ENCODE data around the gene C1orf21.

C1orf21 gene

GRCh38 chr1:184527402-184527801 lies 140.6 kb downstream of the C1orf21 start:
- FAIRE-seq: no peak
- DNase-seq (ENCODE audit: insufficient read length, low spot score): no peak

DNA sequence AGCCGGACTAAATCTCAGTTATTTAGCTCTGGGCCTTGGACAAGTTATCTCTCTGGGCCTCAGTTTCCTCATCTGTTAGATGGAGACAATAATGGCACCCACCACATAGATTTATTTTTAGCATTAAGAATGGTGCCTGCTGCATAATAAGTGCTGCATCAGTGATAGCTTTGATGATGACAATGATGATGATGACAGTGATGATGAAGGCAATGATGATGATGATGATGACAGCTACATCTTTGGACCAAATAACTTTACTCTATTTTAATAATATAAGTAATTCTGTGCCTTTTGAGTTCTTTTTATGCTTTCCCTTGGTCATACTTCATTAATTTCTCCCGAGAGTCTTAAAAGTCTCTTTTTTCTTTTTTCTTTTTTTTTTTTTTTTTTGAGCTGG lies 143.4 kb downstream of the C1orf21 start:
- DNase-seq (ENCODE audit: insufficient read length, low spot score) (no peak), FAIRE-seq (no peak)
- TF ChIP-seq PAX5 (IDR thresholded peaks at IDR 0.05; ENCODE audit: insufficient read depth, low read length, severe bottlenecking) (no peak), SPI1 (IDR thresholded peaks at IDR 0.05; ENCODE audit: low read depth, low read length) (no peak), TAF1 (IDR thresholded peaks at IDR 0.05; ENCODE audit: low read depth, low read length) (no peak), POLR2AphosphoS5 (IDR thresholded peaks at IDR 0.05; ENCODE audit: low read depth, low read length) (no peak), POU2F2 (IDR thresholded peaks at IDR 0.05; ENCODE audit: low read depth, low read length) (no peak), POLR2A (IDR thresholded peaks at IDR 0.05; ENCODE audit: low read depth, low read length) (no peak)

More at GRCh38 chr1:184527402-184527801, 140.6 kb downstream of the C1orf21 start:
- TF ChIP-seq SPI1 (IDR thresholded peaks at IDR 0.05; ENCODE audit: low read depth, low read length) (no peak), POLR2A (IDR thresholded peaks at IDR 0.05; ENCODE audit: low read depth, low read length) (no peak), POU2F2 (IDR thresholded peaks at IDR 0.05; ENCODE audit: low read depth, low read length) (no peak), TAF1 (IDR thresholded peaks at IDR 0.05; ENCODE audit: low read depth, low read length) (no peak), POLR2AphosphoS5 (IDR thresholded peaks at IDR 0.05; ENCODE audit: low read depth, low read length) (no peak), PAX5 (IDR thresholded peaks at IDR 0.05; ENCODE audit: insufficient read depth, low read length, severe bottlenecking) (no peak)

DNA sequence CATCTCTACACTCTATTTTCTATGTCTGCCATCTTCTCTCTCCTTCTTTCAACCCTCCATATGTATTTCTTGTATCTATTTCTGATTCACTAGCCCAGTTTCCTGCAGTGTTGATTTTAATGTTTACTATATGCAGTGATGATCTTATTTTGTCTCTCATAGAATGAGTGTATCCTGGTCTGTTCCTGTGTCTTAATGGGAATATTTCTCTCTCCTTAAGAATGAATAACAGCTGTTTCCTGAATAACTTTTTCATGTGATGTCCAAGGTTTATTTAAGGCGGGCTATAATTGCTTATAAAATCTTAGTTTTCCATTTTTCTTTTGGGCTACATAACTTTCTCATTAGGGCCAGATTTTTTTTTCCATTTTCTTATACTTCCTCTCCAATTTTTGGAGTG lies 144.5 kb downstream of the C1orf21 start:
- DNase-seq (ENCODE audit: insufficient read length, low spot score) (no peak), FAIRE-seq (no peak)
- TF ChIP-seq POU2F2 (IDR thresholded peaks at IDR 0.05; ENCODE audit: low read depth, low read length): no peak
- no peak for TF ChIP-seq TAF1 (IDR thresholded peaks at IDR 0.05; ENCODE audit: low read depth, low read length)
- TF ChIP-seq SPI1 (IDR thresholded peaks at IDR 0.05; ENCODE audit: low read depth, low read length): no peak
- TF ChIP-seq POLR2A (IDR thresholded peaks at IDR 0.05; ENCODE audit: low read depth, low read length): no peak
- TF ChIP-seq POLR2AphosphoS5 (IDR thresholded peaks at IDR 0.05; ENCODE audit: low read depth, low read length): no peak
- TF ChIP-seq PAX5 (IDR thresholded peaks at IDR 0.05; ENCODE audit: insufficient read depth, low read length, severe bottlenecking): no peak

DNA sequence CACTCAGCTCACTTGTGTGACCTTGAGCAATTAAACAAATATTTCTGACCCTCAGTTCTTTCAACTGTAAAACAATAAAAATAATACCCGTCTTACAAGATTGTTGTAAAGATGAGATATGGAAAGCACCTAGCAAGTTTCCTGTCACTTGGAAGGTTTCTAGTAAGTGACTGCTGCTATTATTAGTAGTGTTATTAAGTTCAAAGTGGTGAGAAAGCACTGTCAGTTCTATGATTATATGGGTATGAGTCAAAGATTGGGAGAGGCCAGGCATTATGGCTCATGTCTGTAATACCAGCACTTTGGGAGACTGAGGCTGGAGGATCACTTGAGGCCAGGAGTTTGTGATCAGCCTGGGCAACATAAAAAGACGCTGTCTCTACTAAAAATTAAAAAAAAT lies 145.4 kb downstream of the C1orf21 start:
- TF ChIP-seq POLR2A (IDR thresholded peaks at IDR 0.05; ENCODE audit: low read depth, low read length): no peak
- TF ChIP-seq SPI1 (IDR thresholded peaks at IDR 0.05; ENCODE audit: low read depth, low read length): no peak
- TF ChIP-seq POLR2AphosphoS5 (IDR thresholded peaks at IDR 0.05; ENCODE audit: low read depth, low read length): no peak
- no peak for TF ChIP-seq POU2F2 (IDR thresholded peaks at IDR 0.05; ENCODE audit: low read depth, low read length)
- no peak for TF ChIP-seq PAX5 (IDR thresholded peaks at IDR 0.05; ENCODE audit: insufficient read depth, low read length, severe bottlenecking)
- TF ChIP-seq TAF1 (IDR thresholded peaks at IDR 0.05; ENCODE audit: low read depth, low read length): no peak
- no peak for DNase-seq (ENCODE audit: insufficient read length, low spot score)
- no peak for FAIRE-seq

DNA sequence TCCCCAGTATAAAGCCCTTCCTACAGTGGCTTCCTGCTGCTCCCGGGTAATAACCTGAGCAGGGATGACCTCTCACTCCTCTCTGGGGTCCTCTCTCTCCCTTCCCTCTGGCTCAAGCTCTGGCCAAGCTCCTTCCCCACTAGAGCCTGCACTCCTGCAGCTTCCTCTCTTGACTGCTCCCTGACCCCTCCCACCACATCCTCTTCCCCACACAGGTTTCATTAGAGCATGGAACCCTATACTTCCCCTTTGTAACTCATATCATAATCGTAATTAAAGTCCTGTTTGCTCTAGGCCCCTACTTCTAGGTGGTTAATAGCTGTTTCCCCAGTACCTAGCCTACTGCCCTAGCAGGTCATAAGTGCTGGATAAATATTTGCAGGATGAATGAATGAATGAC lies 146.2 kb downstream of the C1orf21 start:
- TF ChIP-seq POU2F2 (IDR thresholded peaks at IDR 0.05; ENCODE audit: low read depth, low read length): no peak
- TF ChIP-seq SPI1 (IDR thresholded peaks at IDR 0.05; ENCODE audit: low read depth, low read length): 0 out of 2 replicates have a peak, but pooled peaks have one; percentile 9
- TF ChIP-seq PAX5 (IDR thresholded peaks at IDR 0.05; ENCODE audit: insufficient read depth, low read length, severe bottlenecking): no peak
- no peak for TF ChIP-seq POLR2A (IDR thresholded peaks at IDR 0.05; ENCODE audit: low read depth, low read length)
- DNase-seq (ENCODE audit: insufficient read length, low spot score) (no peak), FAIRE-seq (no peak)

GRCh38 chr1:184533915-184534314 lies 147.1 kb downstream of the C1orf21 start:
- TF ChIP-seq POU2F2 (IDR thresholded peaks at IDR 0.05; ENCODE audit: low read depth, low read length) (no peak), SPI1 (IDR thresholded peaks at IDR 0.05; ENCODE audit: low read depth, low read length) (no peak), POLR2A (IDR thresholded peaks at IDR 0.05; ENCODE audit: low read depth, low read length) (no peak), POLR2AphosphoS5 (IDR thresholded peaks at IDR 0.05; ENCODE audit: low read depth, low read length) (no peak), TAF1 (IDR thresholded peaks at IDR 0.05; ENCODE audit: low read depth, low read length) (no peak), PAX5 (IDR thresholded peaks at IDR 0.05; ENCODE audit: insufficient read depth, low read length, severe bottlenecking) (no peak)
- FAIRE-seq (no peak), DNase-seq (ENCODE audit: insufficient read length, low spot score) (no peak)

DNA sequence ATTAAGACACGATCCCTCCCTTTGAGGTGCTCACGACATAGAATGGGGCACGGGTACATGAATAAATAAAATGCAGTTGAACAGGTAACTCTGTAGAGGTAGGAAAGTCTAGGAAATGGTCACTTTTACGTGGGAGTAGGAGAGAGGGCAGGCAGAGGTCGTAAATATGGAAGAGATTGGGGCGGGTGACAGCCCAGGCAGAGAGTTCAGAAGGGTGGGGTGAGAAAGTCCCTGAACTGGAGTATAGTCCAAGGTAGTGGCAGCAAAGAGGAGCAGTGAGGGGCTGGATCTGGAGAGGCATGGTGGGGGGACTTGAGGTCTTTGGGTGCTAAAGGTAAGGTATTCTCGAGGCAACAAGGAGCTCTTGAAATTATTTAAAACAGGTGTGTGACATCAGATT lies 147.9 kb downstream of the C1orf21 start:
- FAIRE-seq: no peak
- TF ChIP-seq POLR2AphosphoS5 (IDR thresholded peaks at IDR 0.05; ENCODE audit: low read depth, low read length) (no peak), PAX5 (IDR thresholded peaks at IDR 0.05; ENCODE audit: insufficient read depth, low read length, severe bottlenecking) (no peak), POU2F2 (IDR thresholded peaks at IDR 0.05; ENCODE audit: low read depth, low read length) (no peak), SPI1 (IDR thresholded peaks at IDR 0.05; ENCODE audit: low read depth, low read length) (no peak), TAF1 (IDR thresholded peaks at IDR 0.05; ENCODE audit: low read depth, low read length) (no peak), POLR2A (IDR thresholded peaks at IDR 0.05; ENCODE audit: low read depth, low read length) (no peak)
- DNase-seq (ENCODE audit: insufficient read length, low spot score): no peak

GRCh38 chr1:184535191-184535970 lies 148.6 kb downstream of the C1orf21 start:
- no peak for DNase-seq (ENCODE audit: insufficient read length, low spot score)
- no peak for FAIRE-seq
- TF ChIP-seq POLR2A (IDR thresholded peaks at IDR 0.05; ENCODE audit: low read depth, low read length): no peak
- TF ChIP-seq SPI1 (IDR thresholded peaks at IDR 0.05; ENCODE audit: low read depth, low read length): no peak
- TF ChIP-seq PAX5 (IDR thresholded peaks at IDR 0.05; ENCODE audit: insufficient read depth, low read length, severe bottlenecking): no peak
- no peak for TF ChIP-seq POLR2AphosphoS5 (IDR thresholded peaks at IDR 0.05; ENCODE audit: low read depth, low read length)
- no peak for TF ChIP-seq POU2F2 (IDR thresholded peaks at IDR 0.05; ENCODE audit: low read depth, low read length)
- TF ChIP-seq TAF1 (IDR thresholded peaks at IDR 0.05; ENCODE audit: low read depth, low read length): no peak

DNA sequence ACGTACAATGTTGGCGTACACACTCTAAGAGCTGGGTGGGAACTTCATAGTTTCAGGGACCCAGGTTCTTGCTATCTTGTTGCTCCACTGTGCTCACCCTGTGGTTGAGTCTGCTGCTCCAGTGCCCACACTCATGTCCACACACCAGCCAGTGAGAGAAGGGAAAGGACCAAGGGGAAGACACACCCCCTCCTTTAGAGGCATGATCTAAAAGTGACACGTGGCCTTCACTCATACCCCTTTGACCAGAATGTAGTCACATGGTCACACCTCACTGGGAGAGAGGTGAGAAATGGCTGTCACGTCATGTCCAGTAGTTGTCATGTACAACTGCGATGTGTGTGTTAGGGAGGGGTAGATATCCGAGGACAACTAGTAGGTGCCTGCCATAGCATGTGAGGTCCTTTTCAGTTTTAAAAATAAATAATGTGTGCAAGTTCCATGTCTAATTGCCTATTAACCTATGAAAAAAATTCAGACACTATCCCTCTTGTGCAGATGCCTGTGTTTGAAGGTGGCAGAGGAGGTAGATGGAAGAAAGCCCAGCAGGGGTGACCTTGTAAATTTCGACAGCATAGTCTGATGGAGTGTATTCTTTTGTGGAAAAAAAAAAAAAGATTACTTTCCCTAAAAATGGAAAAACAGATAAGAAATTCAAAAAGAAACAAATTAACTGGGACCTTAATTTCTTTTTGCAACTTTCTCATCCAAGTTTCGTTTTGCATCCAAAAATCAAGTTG lies 149.6 kb downstream of the C1orf21 start:
- DNase-seq (ENCODE audit: insufficient read length, low spot score): no peak
- no peak for FAIRE-seq
- TF ChIP-seq POU2F2 (IDR thresholded peaks at IDR 0.05; ENCODE audit: low read depth, low read length): no peak

Data from GM12891 (cell line).